Endothelial cell of umbilical vein (primary cell): ENCODE data around the gene ACSM5. TPM values are rescaled to one million over a fixed set of nuclear protein-coding genes. Genes with fewer than 3 reads are reported as not detected.

Experiments used
- BruUV-seq: library from RNA; stranded (reverse); fragments of 400-500 nt; replicated peaks from 2 replicates; lab custom pipeline; 2021; lab: Mats Ljungman, UMichigan
- CTCF ChIA-PET: fragments of 300-600, 350-600 bp; sonication (Branson Sonifier 250); formaldehyde crosslinking; loops from one replicate; lab custom pipeline; 2021; ENCODE audit warnings: antibody characterized with exemption, inconsistent platforms; lab: Charles Lee
- POLR2A ChIA-PET: fragments of 300-600, 350-600 bp; sonication (Branson Sonifier 250); formaldehyde crosslinking; loops from one replicate; lab custom pipeline; 2021; ENCODE audit warnings: antibody characterized with exemption, inconsistent platforms; lab: Charles Lee
- DNase-seq: peaks from one replicate; pipeline ENCODE4 v3.0.0-alpha.2; 2011; ENCODE audit warnings: low read depth, low spot score
- FAIRE-seq: peaks from 2 replicates; lab custom pipeline; 2011; peaks lifted over from hg19 to GRCh38; lab: Jason Lieb, UNC
- H2AFZ ChIP-seq: 2 replicates; pipeline ENCODE4 v1.6.0; 2012; ENCODE audit warnings: low read depth, low read length, control low read depth, inconsistent platforms
- H3K27ac ChIP-seq: 2 replicates; pipeline ENCODE4 v1.5.1; 2011; ENCODE audit warnings: low read depth, mild to moderate bottlenecking, control low read depth, low read length, moderate library complexity; ENCODE audit not compliant: insufficient read depth
- H3K27me3 ChIP-seq, 2 experiments: 2 replicates each; pipeline versions ENCODE4 v1.6.0 to v1.6.1; 2011; ENCODE audit warnings: low read length in 2 of 2, mixed read lengths in 1 of 2; ENCODE audit not compliant: control insufficient read depth in 2 of 2, insufficient read depth in 2 of 2
- H3K36me3 ChIP-seq, 2 experiments: 2 replicates in 1 of 2; 3 replicates in 1 of 2; pipeline ENCODE4 v1.5.1; 2011; ENCODE audit warnings: low read length in 2 of 2, mild to moderate bottlenecking in 1 of 2, moderate library complexity in 1 of 2; ENCODE audit not compliant: control insufficient read depth in 2 of 2, insufficient read depth in 2 of 2; ENCODE audit errors: extremely low read depth in 1 of 2
- H3K4me1 ChIP-seq: 3 replicates; pipeline ENCODE4 v1.5.1; 2011; ENCODE audit warnings: mild to moderate bottlenecking, low read length; ENCODE audit not compliant: control insufficient read depth, insufficient read depth; ENCODE audit errors: extremely low read depth
- H3K4me2 ChIP-seq: 2 replicates; pipeline ENCODE4 v1.6.1; 2011; ENCODE audit warnings: low read length, control low read depth, mixed read lengths; ENCODE audit not compliant: insufficient read depth
- H3K4me3 ChIP-seq, 3 experiments: fragments of 200-600 bp in 1 of 3; sonication (generic), shearing (Covaris generic) in 1 of 3; replicated peaks in 1 of 3; 2 replicates each; pipeline ENCODE4 v1.5.1; 2011 to 2016; ENCODE audit warnings: control low read depth in 3 of 3, low read length in 3 of 3, mild to moderate bottlenecking in 2 of 3, inconsistent platforms in 1 of 3, low read depth in 1 of 3, moderate library complexity in 1 of 3; ENCODE audit not compliant: insufficient read depth in 1 of 3
- H3K79me2 ChIP-seq: 2 replicates; pipeline ENCODE4 v1.6.0; 2012; ENCODE audit warnings: low read length, inconsistent platforms; ENCODE audit not compliant: control insufficient read depth, insufficient read depth
- H3K9ac ChIP-seq: replicated peaks from 2 replicates; pipeline ENCODE3; 2011; ENCODE audit warnings: low read length, control low read depth; ENCODE audit not compliant: insufficient read depth; ENCODE audit errors: extremely low read depth
- H3K9me1 ChIP-seq: replicated peaks from 3 replicates; pipeline ENCODE4 v1.6.0; 2011; ENCODE audit warnings: mild to moderate bottlenecking, low read length; ENCODE audit not compliant: control insufficient read depth, insufficient read depth; ENCODE audit errors: extremely low read depth
- H3K9me3 ChIP-seq: replicated peaks from 2 replicates; pipeline ENCODE4 v1.5.1; 2012; ENCODE audit warnings: low read length, inconsistent platforms; ENCODE audit not compliant: control insufficient read depth, insufficient read depth
- H4K20me1 ChIP-seq: replicated peaks from 2 replicates; pipeline ENCODE3; 2011; ENCODE audit warnings: mild to moderate bottlenecking, low read length; ENCODE audit not compliant: control insufficient read depth, insufficient read depth; ENCODE audit errors: extremely low read depth
- JUN ChIP-seq: IDR thresholded peaks from 2 replicates; pipeline ENCODE4 v1.6.1; 2011; ENCODE audit warnings: borderline replicate concordance, low read depth; ENCODE audit not compliant: insufficient read length, insufficient read depth
- MAX ChIP-seq: IDR thresholded peaks from 2 replicates; pipeline ENCODE4 v1.6.1; 2011; ENCODE audit not compliant: insufficient read depth, insufficient read length
- dilution Hi-C: fragments of 300-500 bp; cut with MboI; formaldehyde crosslinking; loops from one replicate; pipeline ENCODE4 v1.15.0; 2019; ENCODE audit warnings: low sequenced_read_pairs; ENCODE audit not compliant: extremely low pct_ligation_motif_present
- intact Hi-C: fragments of 100-400 bp; cut with micrococcal nuclease; formaldehyde crosslinking; loops from one replicate; pipeline ENCODE4 v1.10.0; 2022
- polyA plus RNA-seq, 4 experiments: library from polyadenylated mRNA; depleted of rRNA in 3 of 4; stranded (reverse) in 3 of 4; unstranded in 1 of 4; fragments of >200 nt; gene quantifications; 2 replicates each; pipeline versions ENCODE4 v1.2.1 to v1.2.3, GENCODE V29; 2011 to 2012; ENCODE audit warnings: missing spikeins in 1 of 4
- total RNA-seq: library from RNA; stranded (reverse); gene quantifications from 2 replicates; pipeline ENCODE4 v1.2.3, GENCODE V29; 2021
- TF ChIP-seq, protein P1 (sequence below), 2 donors: IDR thresholded peaks; 1 replicate in 1 of 2; 2 replicates in 1 of 2; pipeline ENCODE4 v1.5.1; 2011; ENCODE audit warnings: low read length in 2 of 2, mild to moderate bottlenecking in 2 of 2, moderate library complexity in 2 of 2, control low read depth in 1 of 2, inconsistent platforms in 1 of 2, low read depth in 1 of 2; ENCODE audit not compliant: insufficient read depth in 1 of 2; ENCODE audit errors: extremely low read depth in 1 of 2

The ACSM5 gene
- total and polyA plus RNA-seq, 2 donors (not counting 3 experiments of a cell fraction or from before 2014, with no cell fraction given): 0.06 TPM; not detected in 1

DNA sequence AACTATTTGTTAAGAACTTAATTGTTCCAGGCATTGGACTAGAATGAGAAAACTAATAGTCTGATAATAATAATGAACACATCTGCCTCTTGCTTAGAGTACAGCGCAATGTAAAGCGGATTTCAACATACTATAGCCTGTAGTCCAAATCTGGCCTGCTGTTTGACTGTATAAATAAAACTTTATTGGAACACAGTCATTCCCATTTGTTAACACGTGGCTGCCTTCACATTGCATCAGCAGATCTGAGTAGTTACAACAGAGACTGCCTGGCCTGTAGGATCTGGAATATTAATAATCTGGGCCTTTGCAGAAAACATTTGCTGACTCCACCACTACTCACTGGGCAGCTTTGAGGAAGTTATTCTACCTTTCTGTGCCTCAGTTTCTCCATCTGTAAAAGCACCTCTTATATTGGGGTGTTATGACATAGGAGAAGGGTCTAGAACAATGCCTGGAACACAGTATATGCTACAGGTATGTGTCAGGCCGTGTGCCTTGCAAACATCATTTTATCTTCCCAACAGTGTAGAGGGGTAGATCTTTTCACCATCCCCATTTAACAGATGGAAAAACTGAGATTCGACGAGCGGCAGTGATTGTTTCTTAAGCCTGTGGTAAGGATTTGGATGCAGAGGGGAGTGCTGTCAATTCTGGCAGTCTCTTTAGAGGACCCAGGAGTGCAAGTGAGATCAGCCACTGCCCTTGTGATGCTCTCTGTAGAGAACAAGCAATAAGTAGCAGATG is 27.0 kb upstream of the ACSM5 start:
- no peaks in the 10 kb centered on the region for H3K4me1 ChIP-seq
- no peak overlapping the region for H3K27ac ChIP-seq
- ChIA-PET POLR2A (no interaction called here), CTCF (interaction anchor here (1.2 to 7.4 kb wide), 5 partner anchors 82 to 799 kb away, joined by 5 to 438 read pairs (median 30); no protein-coding TSS in a partner anchor)
- no peaks in the 10 kb centered on the region for H3K36me3 ChIP-seq
- DNase-seq: no peak
- no peaks in the 10 kb centered on the region for H4K20me1 ChIP-seq
- no TSS peak for BruUV-seq
- H3K4me3 ChIP-seq: no peak overlapping the region
- no peaks in the 10 kb centered on the region for H3K9me3 ChIP-seq
- TF ChIP-seq JUN (no peak), MAX (no peak)
- TF ChIP-seq, protein P1, sequence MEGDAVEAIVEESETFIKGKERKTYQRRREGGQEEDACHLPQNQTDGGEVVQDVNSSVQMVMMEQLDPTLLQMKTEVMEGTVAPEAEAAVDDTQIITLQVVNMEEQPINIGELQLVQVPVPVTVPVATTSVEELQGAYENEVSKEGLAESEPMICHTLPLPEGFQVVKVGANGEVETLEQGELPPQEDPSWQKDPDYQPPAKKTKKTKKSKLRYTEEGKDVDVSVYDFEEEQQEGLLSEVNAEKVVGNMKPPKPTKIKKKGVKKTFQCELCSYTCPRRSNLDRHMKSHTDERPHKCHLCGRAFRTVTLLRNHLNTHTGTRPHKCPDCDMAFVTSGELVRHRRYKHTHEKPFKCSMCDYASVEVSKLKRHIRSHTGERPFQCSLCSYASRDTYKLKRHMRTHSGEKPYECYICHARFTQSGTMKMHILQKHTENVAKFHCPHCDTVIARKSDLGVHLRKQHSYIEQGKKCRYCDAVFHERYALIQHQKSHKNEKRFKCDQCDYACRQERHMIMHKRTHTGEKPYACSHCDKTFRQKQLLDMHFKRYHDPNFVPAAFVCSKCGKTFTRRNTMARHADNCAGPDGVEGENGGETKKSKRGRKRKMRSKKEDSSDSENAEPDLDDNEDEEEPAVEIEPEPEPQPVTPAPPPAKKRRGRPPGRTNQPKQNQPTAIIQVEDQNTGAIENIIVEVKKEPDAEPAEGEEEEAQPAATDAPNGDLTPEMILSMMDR (IDR thresholded peaks at IDR 0.05; ENCODE audit: extremely low read depth in 1 of 2, insufficient read depth in 1 of 2, low read depth in 1 of 2, low read length in 2 of 2): no peak
- no peak for FAIRE-seq
- H3K4me2 ChIP-seq: no peak overlapping the region
- dilution Hi-C loops (no loop called here), intact Hi-C loops (no loop called here)
- H3K9me1 ChIP-seq: no peaks in the 10 kb centered on the region
- H2AFZ ChIP-seq: no peak overlapping the region
- H3K9ac ChIP-seq: no peak overlapping the region
- no peaks in the 10 kb centered on the region for H3K79me2 ChIP-seq
- H3K27me3 ChIP-seq: no peaks in the 10 kb centered on the region
